GM19395 (cell line): Measurements from ENCODE around the gene DEPDC4.
"Not testable (repeated sequence)": the region's sequence is repeated elsewhere in the genome, so short reads cannot be mapped to it uniquely, and the experiment has no call there.

ENCODE experiments used
- ATAC-seq: cut with Tn5 transposase; IDR thresholded peaks from one replicate; pipeline ENCODE4 v1.9.1; 2021; ENCODE audit warnings: mild to moderate bottlenecking, moderate library complexity; ENCODE audit not compliant: unreplicated experiment

The DEPDC4 gene

DNA sequence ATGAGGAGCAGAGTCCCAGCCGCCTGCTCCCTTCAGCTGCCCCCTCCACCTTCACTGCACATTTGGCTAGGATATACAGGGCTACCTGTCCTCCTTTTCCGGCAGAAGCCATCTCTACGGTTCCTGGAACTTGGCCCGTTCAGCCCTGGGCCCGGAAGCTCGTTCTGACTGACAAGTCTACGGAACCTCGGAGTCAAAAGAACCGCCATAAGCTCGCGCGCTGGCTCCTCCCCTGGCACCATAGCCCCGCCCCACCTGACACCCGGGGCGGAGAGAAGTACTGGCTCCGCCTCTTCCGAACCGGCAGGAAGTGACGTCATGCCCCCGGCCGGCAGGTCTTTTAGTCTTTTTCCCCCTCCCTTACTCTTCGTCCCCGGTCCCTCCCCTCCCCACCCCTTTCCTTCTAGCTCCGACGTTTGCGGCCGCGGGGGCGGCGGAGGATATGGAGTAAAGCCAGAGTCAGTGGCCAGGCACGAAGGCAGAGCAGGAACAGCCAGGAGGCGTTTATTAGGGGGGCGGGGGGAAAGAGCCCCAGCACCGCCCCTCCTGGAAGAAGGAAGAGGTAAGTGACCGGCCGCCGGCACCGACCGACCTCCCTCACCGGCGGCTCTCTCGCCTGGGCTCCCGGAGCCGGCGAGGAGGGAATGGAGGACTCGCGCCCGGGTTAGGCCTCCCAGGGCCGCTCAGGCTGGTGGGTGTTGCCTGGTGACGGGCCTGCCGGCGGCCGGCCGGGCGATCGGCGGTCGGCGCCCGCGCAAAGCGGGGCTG is at the start of gene DEPDC4, which contains the start of gene SCYL2:
Gene DEPDC4, minus strand, starts transcription at position 245 of the 768 bp plus-strand sequence. Its CDS starts 3 bp downstream, at position 242.
Gene SCYL2, plus strand, starts transcription at position 343 of the 768 bp plus-strand sequence. CDS start 15,794 bp downstream, outside the sequence.
- ATAC-seq = peak; percentile 94

DNA sequence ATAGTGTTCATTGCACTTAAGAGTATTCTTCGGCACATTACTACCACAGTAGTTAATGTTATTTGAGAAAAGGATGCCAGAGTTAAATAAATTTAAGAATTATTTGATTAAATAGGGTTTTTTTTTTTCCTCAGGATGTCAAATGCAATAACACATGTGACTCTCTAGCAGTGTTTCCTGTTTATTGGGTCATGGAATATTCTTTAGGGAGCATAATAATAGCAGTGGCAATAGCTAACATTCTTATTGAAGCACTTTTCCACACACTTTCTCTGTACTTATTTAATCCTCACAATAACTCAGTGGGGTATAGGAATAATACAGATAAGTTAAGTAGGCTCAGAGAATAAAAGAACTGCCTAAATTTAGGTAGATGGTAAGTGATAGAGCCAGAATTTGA is 44.4 kb upstream of the DEPDC4 start:
- no peak for ATAC-seq

- not testable (repeated sequence) for ATAC-seq
These were observed 41.3 kb upstream of the DEPDC4 start for GRCh38 chr12:100308138-100308537.

DNA sequence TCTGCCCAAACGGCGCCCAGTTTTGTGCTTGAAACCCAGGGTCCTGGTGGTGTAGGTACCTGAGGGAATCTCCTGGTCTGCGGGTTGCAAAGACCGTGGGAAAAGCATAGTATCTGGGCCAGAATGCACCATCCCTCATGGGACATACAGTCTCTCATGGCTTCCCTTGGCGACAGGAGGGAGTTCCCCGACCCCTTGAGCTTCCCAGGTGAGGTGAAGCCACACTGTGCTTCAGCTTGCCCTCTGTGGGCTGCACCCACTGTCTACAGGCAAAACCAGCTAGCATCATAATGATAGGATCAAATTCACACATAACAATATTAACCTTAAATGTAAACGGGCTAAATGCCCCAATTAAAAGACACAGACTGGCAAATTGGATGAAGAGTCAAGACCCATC is 37.5 kb upstream of the DEPDC4 start:
- ATAC-seq = not testable (repeated sequence)

DNA sequence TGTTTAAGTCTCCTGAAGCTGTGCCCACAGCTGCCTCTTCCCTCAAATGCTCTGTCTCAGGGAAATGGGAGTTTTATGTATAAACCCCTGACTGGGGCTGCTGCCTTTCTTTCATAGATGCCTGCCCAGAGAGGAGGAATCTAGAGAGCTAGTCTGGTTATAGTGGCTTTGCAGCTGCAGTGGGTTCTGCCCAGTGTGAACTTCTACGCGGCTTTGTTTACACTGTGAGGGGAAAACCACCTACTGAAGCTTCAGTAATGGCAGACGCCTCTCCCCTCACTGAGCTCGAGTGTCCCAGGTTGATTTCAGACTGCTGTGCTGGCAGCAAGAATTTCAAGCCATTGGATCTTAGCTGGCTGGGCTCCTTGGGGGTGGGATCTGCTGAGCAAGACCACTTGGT is 37.0 kb upstream of the DEPDC4 start:
- ATAC-seq = no peak

DNA sequence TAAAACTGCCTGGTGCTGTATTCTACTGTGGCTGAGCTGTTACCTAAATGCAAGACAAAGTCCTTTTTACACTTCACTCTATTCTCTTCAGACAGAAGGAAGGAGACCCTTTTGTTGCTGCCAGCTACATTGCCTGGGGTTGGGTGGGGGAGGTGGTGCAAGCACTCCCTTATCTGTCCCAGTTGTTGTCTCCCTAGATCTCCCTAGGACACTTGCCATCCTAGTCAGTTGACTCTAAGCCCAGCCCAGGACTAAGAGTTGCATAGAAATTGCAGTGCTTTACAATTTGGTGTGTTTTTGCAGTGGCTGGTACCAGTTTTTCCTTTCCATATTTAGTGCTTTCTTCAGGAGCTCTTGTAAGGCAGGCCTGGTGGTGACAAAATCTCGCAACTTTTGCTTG is 35.2 kb upstream of the DEPDC4 start:
- ATAC-seq = no peak

GRCh38 chr12:100295764-100296555 is 29.1 kb upstream of the DEPDC4 start:
- no peak for ATAC-seq

- not testable (repeated sequence) for ATAC-seq
These were observed 27.5 kb upstream of the DEPDC4 start for GRCh38 chr12:100294366-100294765.

DNA sequence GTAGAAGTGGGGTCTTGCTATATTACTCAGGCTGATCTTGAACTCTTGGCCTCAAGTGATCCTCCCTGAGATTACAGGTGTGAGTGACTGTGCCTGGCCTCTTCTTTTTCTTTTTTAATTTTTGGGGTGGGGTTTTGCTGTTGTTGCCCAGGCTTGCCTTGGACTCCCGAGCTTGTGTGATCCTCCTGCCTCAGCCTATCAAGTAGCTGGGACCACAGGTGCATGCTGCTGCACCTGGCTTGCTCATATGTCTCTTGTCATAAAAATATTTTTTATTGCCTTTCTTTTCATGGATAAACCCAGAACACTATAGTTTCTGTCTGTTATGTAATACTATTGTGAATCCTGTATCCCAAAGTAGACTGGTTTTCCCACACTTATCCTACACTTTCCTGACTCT is 26.1 kb upstream of the DEPDC4 start:
- ATAC-seq = no peak

DNA sequence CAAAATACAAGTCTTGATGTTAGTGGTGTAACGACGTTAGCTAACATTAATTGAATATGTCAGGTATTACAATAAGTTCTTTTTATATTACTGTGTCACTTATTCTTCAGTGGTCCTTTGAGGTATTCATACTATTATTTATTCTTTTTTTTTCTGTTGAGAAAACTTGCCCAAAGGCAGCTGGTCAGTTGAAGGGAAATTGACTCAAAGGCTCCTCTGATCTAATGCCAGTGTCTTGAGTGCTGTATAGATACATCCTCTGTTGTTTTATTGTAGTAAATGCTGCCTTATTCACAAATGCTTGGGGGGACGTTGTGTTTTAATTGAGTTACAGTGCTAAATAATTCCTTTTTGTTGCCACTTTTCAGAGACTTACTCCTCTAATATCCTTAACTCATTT is 23.1 kb upstream of the DEPDC4 start:
- no peak for ATAC-seq

DNA sequence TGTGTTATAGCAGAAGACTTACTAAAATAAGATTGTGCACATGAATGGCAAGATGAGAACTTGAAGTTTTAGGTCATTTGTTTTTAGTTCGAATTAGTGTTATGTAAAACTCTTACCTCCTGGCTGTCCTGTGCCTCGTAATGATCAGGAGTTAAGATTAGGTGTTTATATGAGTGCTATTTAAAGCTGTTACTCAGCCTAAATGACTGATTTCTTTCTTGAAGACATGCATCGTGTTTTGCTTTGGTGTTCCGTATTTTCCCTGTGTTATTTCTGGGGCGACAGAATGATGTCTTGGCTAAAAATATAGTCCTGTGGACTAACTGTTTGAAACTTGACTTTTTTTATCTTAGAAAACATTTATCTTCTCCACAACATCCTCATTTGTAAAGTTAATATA is 22.2 kb upstream of the DEPDC4 start:
- no peak for ATAC-seq

DNA sequence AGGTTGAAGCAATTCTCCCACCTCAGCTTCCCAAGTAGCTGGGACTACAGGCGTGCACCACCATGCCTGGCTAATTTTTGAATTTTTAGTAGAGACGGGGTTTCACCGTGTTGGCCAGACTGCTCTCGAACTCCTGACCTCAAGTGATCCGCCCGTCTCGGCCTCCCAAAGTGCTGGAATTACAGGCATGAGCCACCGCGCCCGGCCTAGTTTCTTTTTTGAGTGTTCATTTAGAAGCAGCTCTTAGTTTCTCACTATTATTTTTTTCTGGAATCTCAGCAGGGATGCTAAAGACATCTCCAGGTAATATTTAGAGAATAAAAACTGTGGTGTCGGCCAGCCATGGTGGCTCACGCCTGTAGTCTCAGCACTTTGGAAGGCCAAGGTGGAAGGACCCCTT is 17.7 kb upstream of the DEPDC4 start:
- ATAC-seq = not testable (repeated sequence)

DNA sequence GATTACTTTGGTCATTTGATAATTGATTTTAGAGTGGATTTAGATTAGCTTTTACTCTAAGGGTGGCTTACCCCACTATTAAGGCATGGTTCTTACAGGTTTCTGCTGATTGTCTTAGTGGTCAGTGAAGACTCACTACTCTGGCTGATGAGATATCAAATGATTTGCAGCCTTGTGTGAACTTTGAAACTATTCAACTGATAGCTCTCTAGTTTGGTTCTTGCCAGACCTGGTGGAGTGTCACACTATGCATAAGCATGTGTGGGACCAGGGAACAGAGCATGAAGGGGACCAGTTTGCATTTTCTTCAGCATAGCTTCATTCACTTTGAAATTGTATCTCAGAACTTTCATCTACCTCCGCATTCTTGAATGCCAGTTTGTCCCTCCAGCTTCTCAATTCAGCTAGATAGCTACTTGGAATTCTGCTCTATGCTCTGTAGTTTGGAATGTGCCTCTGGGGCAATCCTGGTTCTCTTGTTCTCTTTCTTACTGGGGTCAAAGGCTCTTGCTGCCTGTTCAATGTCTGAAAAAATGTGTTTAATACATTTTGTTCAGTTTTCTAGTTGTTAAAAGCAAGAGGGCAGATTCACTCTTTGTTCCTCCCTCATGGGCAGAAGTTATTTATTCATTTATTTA is 12.8 kb upstream of the DEPDC4 start:
- no peak for ATAC-seq

DNA sequence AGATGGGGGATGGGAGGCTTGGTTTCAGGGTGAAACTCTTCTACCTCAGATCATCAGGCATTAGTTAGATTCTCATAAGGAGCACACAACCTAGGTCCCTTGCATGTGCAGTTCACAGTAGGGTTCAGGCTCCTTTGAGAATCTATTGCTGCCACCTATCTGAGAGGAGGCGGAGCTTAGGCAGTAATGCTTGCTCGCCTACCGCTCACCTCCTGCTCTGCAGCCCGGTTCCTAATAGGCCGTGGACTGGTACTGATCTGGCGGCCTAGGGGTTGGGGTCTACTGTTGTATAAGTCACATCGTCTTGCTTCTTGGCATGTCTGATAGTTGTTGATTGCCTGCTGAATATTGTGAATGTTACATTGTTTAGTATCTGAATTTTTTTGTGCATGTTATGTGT is 12.3 kb upstream of the DEPDC4 start:
- ATAC-seq = no peak

DNA sequence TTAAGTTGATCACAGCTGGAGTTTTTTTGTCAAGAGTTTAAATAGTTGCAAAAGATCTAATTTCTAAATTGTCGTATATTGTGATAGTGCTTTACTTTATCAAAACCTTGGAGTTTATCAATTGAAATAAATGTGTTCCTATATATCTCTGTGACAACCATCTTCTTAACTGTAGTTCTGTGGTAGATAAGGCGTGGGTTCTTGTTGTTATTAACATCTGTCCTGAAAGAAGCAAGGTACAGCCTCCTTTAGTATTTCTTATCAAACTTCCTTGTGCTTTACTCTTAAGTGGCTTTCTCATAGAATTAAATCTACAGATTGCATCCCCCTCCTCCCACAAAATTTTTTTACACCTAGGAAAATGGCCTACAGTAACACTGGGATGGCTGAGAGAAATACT is 7.4 kb upstream of the DEPDC4 start:
- ATAC-seq = no peak

GRCh38 chr12:100273782-100274181 is 6.9 kb upstream of the DEPDC4 start:
- no peak for ATAC-seq

- ATAC-seq = no peak
These were observed 2.1 kb upstream of the DEPDC4 start for GRCh38 chr12:100268835-100269564.

- peak; percentile 13 for ATAC-seq
These were observed 863 bp upstream of the DEPDC4 start for GRCh38 chr12:100267603-100268281.

GRCh38 chr12:100266585-100266834 is 369 bp downstream of the DEPDC4 start:
- peak; percentile 89 for ATAC-seq

DNA sequence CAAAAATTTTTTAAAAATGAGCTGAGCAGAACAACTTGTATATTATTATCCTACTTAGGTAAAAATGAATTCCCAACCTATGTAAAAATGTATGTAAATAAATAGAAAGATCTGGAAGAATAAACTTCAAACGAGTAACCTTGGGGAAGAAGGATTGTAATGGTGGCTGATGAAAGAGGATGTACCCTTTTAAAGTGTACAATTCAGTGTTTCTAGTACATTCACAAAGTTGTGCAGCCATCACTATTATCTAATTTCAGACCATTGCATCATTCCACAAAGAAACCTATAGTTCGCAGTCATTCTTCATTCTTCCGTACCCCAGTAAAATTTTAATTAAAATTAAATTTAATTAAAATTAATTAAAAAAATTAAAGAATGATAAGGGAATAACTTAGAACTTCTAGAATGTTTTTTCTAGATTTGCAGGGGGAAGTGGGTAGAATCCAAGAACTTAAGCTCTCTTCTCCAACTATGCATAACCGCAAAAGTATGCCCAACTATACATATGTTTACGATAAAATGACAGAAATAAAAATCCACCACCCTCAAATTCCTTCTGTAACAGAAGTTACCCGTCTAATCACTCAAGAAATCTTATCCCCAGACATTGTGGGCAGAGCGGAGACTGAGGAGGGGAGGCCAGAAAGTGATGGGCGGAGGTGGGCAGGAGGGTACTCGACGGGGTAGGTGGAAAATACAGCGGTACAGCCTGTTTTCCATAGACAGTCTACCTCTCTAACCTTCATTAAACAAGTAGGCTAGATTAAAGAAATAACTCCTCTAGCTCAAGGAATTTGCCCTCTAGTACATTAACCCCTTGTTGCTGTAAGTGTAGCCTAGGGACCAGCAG is 921 bp downstream of the DEPDC4 start:
- ATAC-seq = peak; percentile 21
